Epithelial cell of proximal tubule (primary cell): Measurements from ENCODE around the gene IGSF9B. TPM values are rescaled to one million over a fixed set of nuclear protein-coding genes. Genes with fewer than 3 reads are reported as not detected.
"Not testable (repeated sequence)": the region's sequence is repeated elsewhere in the genome, so short reads cannot be mapped to it uniquely, and the experiment has no call there.

Experiments used
- DNase-seq: peaks from one replicate; pipeline ENCODE4 v3.0.0-alpha.2; 2011; ENCODE audit warnings: low read depth
- H3K4me3 ChIP-seq: 2 replicates; pipeline ENCODE4 v1.5.1; 2011; ENCODE audit warnings: low read depth, mild to moderate bottlenecking, low read length
- CTCF ChIP-seq: conservative IDR thresholded peaks from 2 replicates; pipeline ENCODE4 v1.5.1; 2012; ENCODE audit warnings: low read depth, mild to moderate bottlenecking, low read length
- total RNA-seq: library from RNA; depleted of rRNA; stranded (reverse); fragments of >200 nt; gene quantifications from 2 replicates; pipeline ENCODE4 v1.2.3, GENCODE V29; 2015

The IGSF9B gene
- total RNA-seq = 0.22 and 1.0 TPM in 2 replicates

GRCh38 chr11:133956650-133957633, at the start of gene IGSF9B:
TSS of gene IGSF9B (minus strand) at chr11:133956968. CDS start at chr11:133956754, 214 bp downstream.
- peak; percentile 18 for DNase-seq
- TF ChIP-seq CTCF = no peak
- peak within 1 kb of the TSS; percentile 70 for H3K4me3 ChIP-seq

GRCh38 chr11:134004496-134005172, 47.9 kb upstream of the IGSF9B start:
- H3K4me3 ChIP-seq = no peak overlapping the region
- TF ChIP-seq CTCF = no peak
- DNase-seq = no peak

- no peak overlapping the region for H3K4me3 ChIP-seq
- no peak for TF ChIP-seq CTCF
- no peak for DNase-seq
These were observed 47.2 kb upstream of the IGSF9B start for GRCh38 chr11:134003792-134004495.

GRCh38 chr11:134002819-134003218, 46.1 kb upstream of the IGSF9B start:
- not testable (repeated sequence) for H3K4me3 ChIP-seq, DNase-seq

GRCh38 chr11:134002338-134002737, 45.6 kb upstream of the IGSF9B start:
- not testable (repeated sequence) for DNase-seq, H3K4me3 ChIP-seq

GRCh38 chr11:134001596-134001995, 44.8 kb upstream of the IGSF9B start:
- H3K4me3 ChIP-seq = no peak overlapping the region
- TF ChIP-seq CTCF = no peak

GRCh38 chr11:134001088-134001487, 44.3 kb upstream of the IGSF9B start:
- no peak for TF ChIP-seq CTCF
- no peak for DNase-seq
- H3K4me3 ChIP-seq = no peak overlapping the region

More at GRCh38 chr11:134001596-134001995, 44.8 kb upstream of the IGSF9B start:
- no peak for DNase-seq
